ELF-1 (cell line): ENCODE results near the gene CD3E.

Source experiments
- DNase-seq: peaks from one replicate; pipeline ENCODE4 v3.0.0-alpha.2; 2016; ENCODE audit warnings: low read depth, low spot score

CD3E gene

DNA sequence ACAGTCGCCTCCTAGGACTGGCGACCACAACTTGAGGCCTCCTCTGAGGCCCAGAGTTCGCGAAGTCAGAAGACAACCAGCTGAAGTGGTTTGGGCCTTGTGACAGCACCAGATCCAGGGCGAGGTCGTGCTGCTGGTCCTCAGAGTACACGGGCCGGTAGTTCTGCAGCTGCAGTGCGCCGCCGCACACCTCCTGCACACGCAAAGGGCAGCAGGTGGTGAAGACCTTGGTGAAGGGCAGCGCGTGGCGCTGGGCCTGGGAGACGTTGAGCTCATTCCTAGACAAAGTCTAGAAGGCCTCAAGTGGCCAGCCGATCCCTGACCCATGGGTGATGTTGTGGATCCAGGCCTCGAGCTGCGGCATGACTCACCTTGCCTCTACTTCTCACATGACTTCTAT is 18.2 kb downstream of the CD3E start:
- no peak for DNase-seq

- DNase-seq: no peak
Observed at GRCh38 chr11:118325283-118325682, 20.8 kb downstream of the CD3E start.

GRCh38 chr11:118328745-118329144 is 24.2 kb downstream of the CD3E start:
- DNase-seq: no peak

DNA sequence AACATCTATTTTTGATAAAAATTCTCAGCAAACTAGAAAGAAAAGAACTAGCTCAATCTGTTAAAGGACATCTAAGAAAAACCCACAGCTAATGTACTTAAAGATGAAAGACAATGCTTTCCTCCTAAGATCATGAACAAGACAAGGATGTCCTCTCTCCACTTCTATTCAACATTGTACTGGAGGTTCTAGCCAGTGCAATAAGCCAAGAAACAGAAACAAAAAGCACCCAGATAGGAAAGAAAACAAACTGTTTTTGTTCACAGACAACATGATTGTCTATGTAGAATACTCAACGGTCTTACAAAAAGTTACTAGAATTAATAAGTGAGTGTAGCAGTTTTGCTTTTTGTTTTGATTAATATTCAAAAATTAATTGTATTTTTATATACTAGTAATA is 30.2 kb downstream of the CD3E start:
- DNase-seq: no peak

- DNase-seq: peak; percentile 44
Observed at GRCh38 chr11:118338637-118339061, 34.1 kb downstream of the CD3E start.

GRCh38 chr11:118339281-118339961 is 34.9 kb downstream of the CD3E start:
- no peak for DNase-seq

DNA sequence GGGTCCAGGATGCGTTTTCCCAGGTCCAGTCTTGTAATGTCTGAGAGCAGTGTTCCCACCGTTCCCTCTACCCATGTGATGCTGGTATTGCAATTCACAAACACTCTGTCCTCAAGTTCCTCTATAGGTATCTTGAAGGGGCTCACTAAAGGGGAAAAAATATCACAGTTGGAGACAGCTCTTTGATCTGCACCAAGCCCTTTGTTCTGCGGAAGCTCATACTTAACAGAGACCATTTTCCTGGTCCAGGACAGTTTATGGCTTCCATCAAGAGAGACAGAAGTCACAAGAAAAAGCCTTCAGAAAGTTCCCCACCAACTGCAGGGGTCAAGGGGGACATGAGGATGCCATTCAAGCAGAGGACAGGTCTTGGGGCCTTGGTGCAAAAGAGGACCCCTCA is 35.9 kb downstream of the CD3E start:
- no peak for DNase-seq

DNA sequence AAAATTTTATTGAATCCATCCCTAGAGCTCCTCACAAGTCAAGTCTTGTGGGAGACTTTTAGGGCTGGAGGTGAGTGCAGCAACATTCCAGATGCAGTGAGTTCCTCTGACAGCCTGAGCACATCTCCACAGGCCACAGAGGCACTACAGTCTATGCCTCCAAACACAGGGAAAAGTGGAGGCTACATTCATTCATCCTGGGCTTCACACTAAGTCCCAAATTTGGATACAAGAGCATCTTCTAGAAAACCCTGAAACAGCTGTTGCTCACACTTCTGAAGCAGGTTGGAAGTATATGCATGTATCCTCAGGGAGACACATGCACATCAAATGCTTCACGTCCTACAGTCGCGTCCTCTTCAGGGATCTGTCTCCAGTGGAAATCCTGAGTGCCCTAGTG is 36.7 kb downstream of the CD3E start:
- DNase-seq: no peak

DNA sequence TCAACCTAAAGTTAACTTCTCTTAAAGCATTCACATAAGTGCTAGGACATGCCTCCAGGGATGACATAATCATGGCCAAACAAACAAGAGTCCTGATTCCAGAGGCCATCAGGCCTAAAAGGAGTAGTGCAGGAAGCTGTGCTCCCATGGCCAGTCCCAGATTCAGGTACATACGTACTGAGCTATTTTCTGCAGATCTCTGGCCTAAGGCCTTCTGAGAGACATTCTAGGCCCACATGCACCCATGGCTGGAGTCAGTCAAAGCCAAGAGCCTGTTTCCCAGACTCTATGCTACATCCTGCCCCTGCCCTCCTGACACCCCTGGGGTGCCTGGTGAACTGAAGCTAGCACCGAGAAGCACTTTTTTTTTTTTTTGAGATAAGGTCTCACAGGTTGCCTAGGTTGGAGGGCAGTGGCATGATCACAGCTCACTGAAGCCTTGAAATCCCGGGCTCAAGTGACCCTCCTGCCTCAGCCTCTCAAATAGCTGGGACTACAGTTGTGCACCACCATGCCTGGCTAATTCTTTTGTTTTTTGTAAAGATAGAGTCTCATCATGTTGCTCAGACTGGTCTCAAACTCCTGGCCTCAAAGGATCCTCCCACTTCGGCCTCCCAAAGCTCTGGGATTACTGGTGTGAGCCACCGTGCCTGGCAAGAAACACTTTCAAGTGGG is 37.4 kb downstream of the CD3E start:
- no peak for DNase-seq

GRCh38 chr11:118342503-118343161 is 38.1 kb downstream of the CD3E start, which contains the start of gene CD3D:
Gene CD3D (minus strand): TSS chr11:118342705. CDS start chr11:118342607, 98 bp downstream.
- DNase-seq: no peak

DNA sequence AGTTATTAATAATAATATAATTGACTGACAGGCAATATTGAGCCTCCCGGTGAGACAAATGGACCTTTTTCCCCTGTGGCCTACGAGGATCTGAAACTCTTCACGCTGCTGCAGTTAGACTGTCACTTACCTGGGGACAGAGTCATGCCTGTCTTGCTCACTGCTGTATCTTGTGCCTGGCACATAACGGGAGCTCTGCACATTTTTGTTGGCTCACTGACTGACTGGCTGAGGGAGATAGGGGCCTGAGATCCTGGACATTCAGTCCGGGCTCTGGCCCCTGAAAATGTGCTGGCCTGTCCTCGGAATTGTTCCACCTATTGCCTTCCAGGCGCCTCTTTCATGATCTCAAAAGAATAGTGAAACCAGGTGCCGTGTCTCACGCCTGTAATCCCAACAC is 38.7 kb downstream of the CD3E start:
- DNase-seq: no peak

DNA sequence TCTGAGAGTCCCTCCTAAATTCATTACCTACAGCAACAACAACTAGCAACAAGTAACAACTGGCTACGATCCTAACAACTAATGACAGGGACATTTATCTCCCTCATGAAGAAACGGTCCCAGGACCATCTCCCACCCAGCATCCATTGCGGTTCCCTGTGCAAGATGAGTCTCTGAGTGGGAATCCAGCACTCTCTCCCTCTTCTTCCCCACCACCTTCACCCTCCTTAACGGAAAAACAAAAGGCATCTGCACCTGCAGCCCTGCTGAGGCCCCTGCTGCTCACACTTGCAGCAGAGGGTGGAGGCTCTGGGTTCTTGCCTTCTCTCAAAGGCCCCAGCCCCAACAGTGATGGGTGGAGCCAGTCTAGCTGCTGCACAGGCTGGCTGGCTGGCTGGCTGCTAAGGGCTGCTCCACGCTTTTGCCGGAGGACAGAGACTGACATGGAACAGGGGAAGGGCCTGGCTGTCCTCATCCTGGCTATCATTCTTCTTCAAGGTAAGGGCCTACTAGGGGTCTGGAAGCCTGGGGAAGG is 39.5 kb downstream of the CD3E start, which contains the start of gene CD3G:
Gene CD3G, plus strand, starts transcription at position 364 of the 535 bp plus-strand sequence. Its CDS starts 80 bp downstream, at position 444.
- no peak for DNase-seq

GRCh38 chr11:118349475-118349874 is 44.9 kb downstream of the CD3E start:
- no peak for DNase-seq

DNA sequence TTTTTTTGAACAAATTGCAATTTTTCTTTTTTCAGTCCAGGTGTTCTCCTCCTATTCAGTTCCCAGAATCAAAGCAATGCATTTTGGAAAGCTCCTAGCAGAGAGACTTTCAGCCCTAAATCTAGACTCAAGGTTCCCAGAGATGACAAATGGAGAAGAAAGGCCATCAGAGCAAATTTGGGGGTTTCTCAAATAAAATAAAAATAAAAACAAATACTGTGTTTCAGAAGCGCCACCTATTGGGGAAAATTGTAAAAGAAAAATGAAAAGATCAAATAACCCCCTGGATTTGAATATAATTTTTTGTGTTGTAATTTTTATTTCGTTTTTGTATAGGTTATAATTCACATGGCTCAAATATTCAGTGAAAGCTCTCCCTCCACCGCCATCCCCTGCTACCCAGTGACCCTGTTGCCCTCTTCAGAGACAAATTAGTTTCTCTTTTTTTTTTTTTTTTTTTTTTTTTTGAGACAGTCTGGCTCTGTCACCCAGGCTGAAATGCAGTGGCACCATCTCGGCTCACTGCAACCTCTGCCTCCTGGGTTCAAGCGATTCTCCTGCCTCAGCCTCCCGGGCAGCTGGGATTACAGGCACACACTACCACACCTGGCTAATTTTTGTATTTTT is 48.7 kb downstream of the CD3E start:
- DNase-seq: no peak

DNA sequence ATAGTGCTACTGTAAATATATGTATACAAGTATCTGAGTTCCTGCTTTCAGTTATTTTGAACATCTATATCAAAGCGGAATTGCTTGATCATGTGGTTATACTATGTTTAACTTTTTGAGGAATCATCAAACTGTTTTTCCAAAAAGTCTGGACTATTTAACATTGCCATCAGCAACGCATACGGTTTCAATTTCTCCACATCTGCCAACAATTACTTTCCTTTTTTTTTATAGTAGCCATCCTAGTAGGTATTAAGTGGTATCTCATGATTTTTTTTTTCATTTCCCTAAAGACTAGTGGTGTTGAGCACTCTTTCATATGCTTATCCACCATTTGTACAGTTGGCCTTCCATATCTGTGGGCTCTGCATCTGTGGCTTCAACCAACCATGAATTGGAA is 53.5 kb downstream of the CD3E start:
- no peak for DNase-seq

DNA sequence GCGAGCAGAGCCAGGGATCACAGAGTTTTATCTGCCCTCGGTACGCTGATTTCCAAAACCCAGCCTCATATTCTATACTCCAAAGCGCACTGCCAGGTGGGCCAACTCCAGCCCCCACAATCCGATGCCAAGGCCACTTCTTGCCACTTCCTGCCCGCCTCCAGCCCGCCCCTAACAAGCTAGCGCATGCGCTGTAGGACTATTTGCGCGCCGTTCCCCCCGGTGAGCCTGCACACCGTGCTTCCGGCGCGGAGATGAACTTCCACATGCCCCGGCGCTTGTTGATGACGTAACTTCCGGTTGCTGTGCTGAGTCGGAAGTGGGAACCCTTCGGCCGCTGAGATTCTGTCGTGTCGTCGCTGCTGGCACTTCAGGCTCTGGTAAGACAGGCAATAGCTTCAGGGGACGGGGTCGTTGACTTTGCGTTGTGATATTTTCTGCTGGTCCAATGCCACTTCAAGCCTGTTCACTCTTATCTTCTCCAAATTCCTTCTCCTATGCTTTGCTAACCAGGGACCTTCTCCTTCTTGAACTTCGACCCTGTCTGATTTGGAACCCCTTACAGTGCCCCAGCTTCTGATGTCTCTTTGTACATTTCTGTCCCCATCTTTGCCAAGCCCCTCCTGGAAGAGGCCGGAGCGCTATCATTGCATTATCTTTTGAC is 54.9 kb downstream of the CD3E start, which contains the start of gene UBE4A:
Gene UBE4A, plus strand, starts transcription at position 306 of the 664 bp plus-strand sequence. CDS start 5,481 bp downstream, outside the sequence.
- peak; percentile 96 for DNase-seq

DNA sequence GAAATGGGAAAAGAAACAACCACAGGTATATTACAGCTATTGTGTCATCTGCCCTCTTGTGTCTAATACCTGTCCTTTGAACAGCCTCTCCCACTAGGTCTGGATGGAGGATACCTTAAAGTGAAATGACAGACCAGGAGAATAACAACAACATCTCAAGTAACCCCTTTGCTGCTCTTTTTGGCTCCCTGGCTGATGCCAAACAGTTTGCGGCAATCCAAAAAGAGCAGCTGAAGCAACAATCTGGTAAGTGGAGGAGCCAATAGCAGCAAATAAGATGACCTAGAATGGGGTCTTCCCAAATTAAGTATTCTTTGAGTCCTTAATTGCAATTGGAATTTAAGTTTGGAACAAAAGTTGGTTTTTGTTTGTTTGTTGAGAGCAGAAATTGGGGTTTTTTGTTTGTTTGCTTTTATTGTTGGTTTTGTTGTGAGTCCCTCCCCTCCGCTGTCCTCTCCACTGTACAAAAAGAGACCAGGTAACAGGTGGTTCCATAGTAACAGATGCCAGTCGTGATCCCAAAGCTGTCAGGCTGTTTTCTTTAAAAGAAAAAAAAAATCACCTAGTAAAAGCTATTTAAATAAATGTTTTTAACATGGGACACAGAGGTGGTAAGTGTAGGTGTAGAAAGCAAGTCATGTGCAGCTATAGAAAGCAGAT is 60.6 kb downstream of the CD3E start:
- DNase-seq: no peak
